ENCODE data around the gene HOXA5. TPM values are rescaled to one million over a fixed set of nuclear protein-coding genes. Genes with fewer than 3 reads are reported as not detected.

HOXA5 gene
- total and polyA plus RNA-seq, 10 of the 15 experiments (the other 5 are each of a cell fraction or from before 2014, with no cell fraction given), result 0.05 to 0.13 TPM; not detected in 8

DNA sequence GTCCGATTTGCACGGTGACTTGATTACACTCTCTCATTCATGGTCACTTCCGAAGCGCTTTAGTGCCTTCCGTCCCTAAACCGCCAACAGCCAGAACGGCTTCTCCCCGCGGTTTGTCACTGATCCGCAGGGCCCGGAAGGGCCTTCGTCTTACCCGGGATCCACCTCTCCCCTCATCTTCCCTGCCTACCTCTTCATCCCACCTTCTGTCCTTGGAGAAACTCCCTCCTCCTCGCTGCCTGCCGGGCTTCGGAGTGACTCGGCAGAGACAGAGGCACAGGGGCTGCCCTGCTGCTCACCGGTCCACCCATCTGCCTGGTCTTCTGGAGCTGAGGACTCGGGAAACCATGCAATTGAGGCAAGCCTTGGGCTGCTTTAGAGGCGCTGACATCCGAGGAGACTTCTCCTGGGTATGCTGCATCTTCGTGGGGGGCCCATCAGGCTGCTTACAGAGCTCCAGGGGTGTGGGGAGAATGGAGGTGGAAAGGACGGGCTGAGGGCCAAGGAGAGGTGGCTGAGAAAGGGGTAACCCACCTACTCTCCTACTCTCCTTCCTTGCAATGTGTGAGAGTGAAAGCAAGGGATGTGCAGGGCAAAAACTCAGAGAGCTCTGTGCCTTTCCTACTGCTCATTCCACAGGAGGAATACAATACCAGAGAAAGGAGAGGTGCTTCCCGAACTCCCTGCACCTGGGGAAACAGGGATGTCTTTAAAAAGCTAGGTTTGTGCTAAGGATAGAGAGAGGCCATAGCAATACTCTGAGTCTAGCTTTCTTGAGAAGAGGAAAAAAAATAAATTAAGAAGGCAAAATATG is 42.6 kb upstream of the HOXA5 start:
- in situ Hi-C loops (cut with MboI) (no loop called here), intact Hi-C loops (cut with micrococcal nuclease; ENCODE audit: unreplicated experiment) (no loop called here)
- H3K4me3 ChIP-seq, result no peak overlapping the region
- no peaks in the 10 kb centered on the region; the same call in 2 of the 3 replicates for H3K9me3 ChIP-seq (replicated peaks; ENCODE audit: control insufficient read depth, insufficient read depth, low read length)
- TF ChIP-seq RAD51 (IDR thresholded peaks at IDR 0.05) (no peak), ZNF384 (IDR thresholded peaks at IDR 0.05; ENCODE audit: borderline replicate concordance, low read depth, low read length) (no peak), ESRRA (IDR thresholded peaks at IDR 0.05; ENCODE audit: low read length) (no peak), POLR2AphosphoS2 (IDR thresholded peaks at IDR 0.05; ENCODE audit: low read depth, low read length) (no peak), NFIC (IDR thresholded peaks at IDR 0.05; ENCODE audit: low read depth, low read length) (no peak), SMC3 (IDR thresholded peaks at IDR 0.05; ENCODE audit: borderline replicate concordance, low read length) (no peak), FOXK2 (IDR thresholded peaks at IDR 0.05) (no peak), YY1 (IDR thresholded peaks at IDR 0.05; ENCODE audit: low read depth, low read length) (no peak), EP300 (IDR thresholded peaks at IDR 0.05; ENCODE audit: borderline replicate concordance in 1 of 2, control insufficient read depth in 1 of 2, low read depth in 2 of 2, low read length in 2 of 2) (no peak), NR2F1 (conservative IDR thresholded peaks at IDR 0.05) (no peak), BACH1 (IDR thresholded peaks at IDR 0.05; ENCODE audit: borderline replicate concordance) (no peak), KDM1A (IDR thresholded peaks at IDR 0.05; ENCODE audit: borderline replicate concordance) (no peak), KLF5 (IDR thresholded peaks at IDR 0.05; ENCODE audit: partially characterized antibody) (no peak), NRF1 (conservative IDR thresholded peaks at IDR 0.05; ENCODE audit: low read depth, low read length) (no peak), YBX1 (IDR thresholded peaks at IDR 0.05) (no peak), JUNB (IDR thresholded peaks at IDR 0.05) (no peak)
- TF ChIP-seq, protein P1, sequence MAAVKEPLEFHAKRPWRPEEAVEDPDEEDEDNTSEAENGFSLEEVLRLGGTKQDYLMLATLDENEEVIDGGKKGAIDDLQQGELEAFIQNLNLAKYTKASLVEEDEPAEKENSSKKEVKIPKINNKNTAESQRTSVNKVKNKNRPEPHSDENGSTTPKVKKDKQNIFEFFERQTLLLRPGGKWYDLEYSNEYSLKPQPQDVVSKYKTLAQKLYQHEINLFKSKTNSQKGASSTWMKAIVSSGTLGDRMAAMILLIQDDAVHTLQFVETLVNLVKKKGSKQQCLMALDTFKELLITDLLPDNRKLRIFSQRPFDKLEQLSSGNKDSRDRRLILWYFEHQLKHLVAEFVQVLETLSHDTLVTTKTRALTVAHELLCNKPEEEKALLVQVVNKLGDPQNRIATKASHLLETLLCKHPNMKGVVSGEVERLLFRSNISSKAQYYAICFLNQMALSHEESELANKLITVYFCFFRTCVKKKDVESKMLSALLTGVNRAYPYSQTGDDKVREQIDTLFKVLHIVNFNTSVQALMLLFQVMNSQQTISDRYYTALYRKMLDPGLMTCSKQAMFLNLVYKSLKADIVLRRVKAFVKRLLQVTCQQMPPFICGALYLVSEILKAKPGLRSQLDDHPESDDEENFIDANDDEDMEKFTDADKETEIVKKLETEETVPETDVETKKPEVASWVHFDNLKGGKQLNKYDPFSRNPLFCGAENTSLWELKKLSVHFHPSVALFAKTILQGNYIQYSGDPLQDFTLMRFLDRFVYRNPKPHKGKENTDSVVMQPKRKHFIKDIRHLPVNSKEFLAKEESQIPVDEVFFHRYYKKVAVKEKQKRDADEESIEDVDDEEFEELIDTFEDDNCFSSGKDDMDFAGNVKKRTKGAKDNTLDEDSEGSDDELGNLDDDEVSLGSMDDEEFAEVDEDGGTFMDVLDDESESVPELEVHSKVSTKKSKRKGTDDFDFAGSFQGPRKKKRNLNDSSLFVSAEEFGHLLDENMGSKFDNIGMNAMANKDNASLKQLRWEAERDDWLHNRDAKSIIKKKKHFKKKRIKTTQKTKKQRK (IDR thresholded peaks at IDR 0.05; ENCODE audit: low read depth, low read length), result no peak
- TF ChIP-seq, protein P2, sequence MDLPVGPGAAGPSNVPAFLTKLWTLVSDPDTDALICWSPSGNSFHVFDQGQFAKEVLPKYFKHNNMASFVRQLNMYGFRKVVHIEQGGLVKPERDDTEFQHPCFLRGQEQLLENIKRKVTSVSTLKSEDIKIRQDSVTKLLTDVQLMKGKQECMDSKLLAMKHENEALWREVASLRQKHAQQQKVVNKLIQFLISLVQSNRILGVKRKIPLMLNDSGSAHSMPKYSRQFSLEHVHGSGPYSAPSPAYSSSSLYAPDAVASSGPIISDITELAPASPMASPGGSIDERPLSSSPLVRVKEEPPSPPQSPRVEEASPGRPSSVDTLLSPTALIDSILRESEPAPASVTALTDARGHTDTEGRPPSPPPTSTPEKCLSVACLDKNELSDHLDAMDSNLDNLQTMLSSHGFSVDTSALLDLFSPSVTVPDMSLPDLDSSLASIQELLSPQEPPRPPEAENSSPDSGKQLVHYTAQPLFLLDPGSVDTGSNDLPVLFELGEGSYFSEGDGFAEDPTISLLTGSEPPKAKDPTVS (IDR thresholded peaks at IDR 0.05; ENCODE audit: low read depth, low read length), result no peak
- H3K27me3 ChIP-seq (replicated peaks in 1 of 2; ENCODE audit: control insufficient read depth in 2 of 2, insufficient read depth in 2 of 2, low read length in 1 of 2), result peaks cover 45 to 52% of the 10 kb centered on the region in 2 experiments
- no peak overlapping the region for H2AFZ ChIP-seq (ENCODE audit: control insufficient read depth, low read depth, low read length)
- SMC1A ChIA-PET (ENCODE audit: uncharacterized antibody, unreplicated experiment), result interaction anchor here (1.2 kb wide), 1 partner anchor 10 kb away, joined by 5 read pairs; no protein-coding TSS in a partner anchor
- FAIRE-seq, result no peak
- RAD21 ChIA-PET (ENCODE audit: unreplicated experiment), result no interaction called here
- no peak overlapping the region for H3K27ac ChIP-seq (ENCODE audit: control insufficient read depth, insufficient read depth)
- no peak for DNase-seq (ENCODE audit: low read depth, low spot score)
- no peaks in the 10 kb centered on the region for H4K20me1 ChIP-seq (ENCODE audit: control insufficient read depth, insufficient read depth)
- BruUV-seq (replicated peaks), result no TSS peak
- H3K9ac ChIP-seq (ENCODE audit: control insufficient read depth, insufficient read depth, low read length), result no peak overlapping the region
- H3K79me2 ChIP-seq (ENCODE audit: control insufficient read depth, insufficient read depth, low read length), result no peaks in the 10 kb centered on the region
- H3K4me2 ChIP-seq (ENCODE audit: control insufficient read depth, insufficient read depth), result no peak overlapping the region
- ATAC-seq, result no peak
- no peaks in the 10 kb centered on the region for H3K4me1 ChIP-seq (ENCODE audit: control insufficient read depth, insufficient read depth, low read length)
- no peaks in the 10 kb centered on the region for H3K36me3 ChIP-seq (ENCODE audit: control insufficient read depth in 2 of 2, insufficient read depth in 2 of 2, low read length in 1 of 2)
- POLR2A ChIA-PET, result no interaction called here
- 12% methylated on average over 24 of the region's 24 CpGs for WGBS (ENCODE audit: insufficient coverage, insufficient replicate concordance, low lambda C conversion rate, missing lambda C conversion rate)
- CTCF ChIA-PET, result interaction anchor here (2.1 kb wide), 1 partner anchor 10 kb away, joined by 7 read pairs; no protein-coding TSS in a partner anchor
